A549 (cell line): Measurements from ENCODE around the gene FRZB.

Experiments used
- CHD2 ChIP-seq: fragments of 150-350 bp; IDR thresholded peaks from 2 replicates; pipeline ENCODE4 v1.6.1; 2014; ENCODE audit warnings: low read length; ENCODE audit not compliant: partially characterized antibody
- CTCF ChIP-seq: fragments of >200 bp; sonication (Bioruptor Twin); formaldehyde crosslinking; IDR thresholded peaks from 3 replicates; pipeline ENCODE4 v1.5.1; 2016
- JUN ChIP-seq, 2 experiments: fragments of >200 bp; sonication (Bioruptor Twin); formaldehyde crosslinking; IDR thresholded peaks; 2 replicates in 1 of 2; 3 replicates in 1 of 2; pipeline ENCODE4 v1.6.1; 2016 to 2017
- KDM1A ChIP-seq: fragments of 200-600 bp; sonication (generic); IDR thresholded peaks from 2 replicates; pipeline ENCODE4 v1.6.1; 2016; ENCODE audit warnings: low read depth, mild to moderate bottlenecking
- POLR2A ChIP-seq: IDR thresholded peaks from 2 replicates; pipeline ENCODE4 v1.6.1; 2012; ENCODE audit warnings: mild to moderate bottlenecking, low read length
- RFX5 ChIP-seq: fragments of 450-650 bp; IDR thresholded peaks from 2 replicates; pipeline ENCODE4 v1.7.1; 2014; ENCODE audit warnings: antibody characterized with exemption, mild to moderate bottlenecking, moderate library complexity
- RNF2 ChIP-seq: fragments of 200-600 bp; sonication (generic); IDR thresholded peaks from 2 replicates; pipeline ENCODE4 v1.6.1; 2016; ENCODE audit warnings: low read depth, mild to moderate bottlenecking, antibody characterized with exemption, moderate library complexity, borderline replicate concordance
- USF2 ChIP-seq: fragments of 450-650 bp; IDR thresholded peaks from 2 replicates; pipeline ENCODE4 v1.6.1; 2014; ENCODE audit warnings: antibody characterized with exemption
- ZFP36 ChIP-seq: fragments of 450-650 bp; IDR thresholded peaks from 2 replicates; pipeline ENCODE4 v1.6.1; 2014; ENCODE audit warnings: borderline replicate concordance; ENCODE audit not compliant: partially characterized antibody

GRCh38 chr2:182910965-182911364 lies 44.5 kb upstream of the FRZB start:
- no peak for TF ChIP-seq CTCF
- no peak for TF ChIP-seq ZFP36
- TF ChIP-seq RNF2 = no peak
- no peak for TF ChIP-seq RFX5
- TF ChIP-seq CHD2 = no peak
- no peak for TF ChIP-seq KDM1A
- TF ChIP-seq POLR2A = no peak
- TF ChIP-seq USF2 = no peak
- no peak for TF ChIP-seq JUN (IDR thresholded peaks at IDR 0.05)
